ENCODE measurements around the gene XK. TPM values are rescaled to one million over a fixed set of nuclear protein-coding genes. Genes with fewer than 3 reads are reported as not detected.

The XK gene
- polyA plus RNA-seq, 3 donors = 0.05 TPM; not detected in 2

DNA sequence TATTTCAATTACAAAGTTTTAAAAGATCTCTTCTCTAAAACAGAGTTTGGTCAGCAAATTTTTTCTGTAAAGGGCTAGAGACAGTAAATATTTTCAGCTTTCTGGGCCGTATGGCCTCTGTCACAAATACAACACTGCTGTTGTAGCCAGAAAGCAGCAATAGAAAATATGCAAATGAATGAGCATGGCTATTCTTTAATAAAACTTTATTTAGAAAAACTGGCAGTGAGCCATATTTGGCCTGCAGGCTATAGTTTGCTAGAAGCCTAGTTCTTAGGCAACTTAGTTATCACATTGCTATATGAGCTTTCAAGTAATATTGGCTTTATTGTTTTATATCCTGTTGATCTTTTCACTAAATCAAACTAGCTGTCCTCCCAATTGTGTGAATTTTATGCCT, 26.5 kb upstream of the XK start:
- Mint-ChIP-seq H3K9me3 (peaks cover 0 to 4% (median 0%) of the 10 kb centered on the region in 7 donors), H3K36me3 (no peaks in the 10 kb centered on the region), H3K4me3 (no peak overlapping the region), H3K4me1 (peaks cover 3% of the 10 kb centered on the region), H3K27me3 (ENCODE audit: low read depth in 3 of 3) (peaks cover 0 to 2% (median 0%) of the 10 kb centered on the region in 3 donors), H3K27ac (no peak overlapping the region)
- no peak overlapping the region for H2AFZ ChIP-seq (ENCODE audit: insufficient read depth, low read depth, low read length, poor library complexity, severe bottlenecking)
- H3K27ac ChIP-seq (ENCODE audit: low read depth in 1 of 2, low read length in 2 of 2) = no peak overlapping the region
- no peaks in the 10 kb centered on the region for H3K9me3 ChIP-seq (replicated peaks in 1 of 2; ENCODE audit: control insufficient read depth in 1 of 2, insufficient read depth in 1 of 2, low read length in 2 of 2)
- intact Hi-C loops (cut with micrococcal nuclease) = no loop called here
- H3K9ac ChIP-seq (ENCODE audit: insufficient read depth, low read length, poor library complexity, severe bottlenecking) = no peak overlapping the region
- H3K36me3 ChIP-seq (replicated peaks in 1 of 2; ENCODE audit: control insufficient read depth in 1 of 2, insufficient read depth in 2 of 2, low read length in 2 of 2) = no peaks in the 10 kb centered on the region
- H3K4me3 ChIP-seq (replicated peaks in 1 of 3; ENCODE audit: low read depth in 2 of 3, low read length in 3 of 3) = no peak overlapping the region
- no peak overlapping the region for H3K4me2 ChIP-seq (replicated peaks; ENCODE audit: extremely low read depth, low read length, poor library complexity, severe bottlenecking)
- no peaks in the 10 kb centered on the region for H4K20me1 ChIP-seq (ENCODE audit: insufficient read depth, low read length)
- TF ChIP-seq, protein P1, sequence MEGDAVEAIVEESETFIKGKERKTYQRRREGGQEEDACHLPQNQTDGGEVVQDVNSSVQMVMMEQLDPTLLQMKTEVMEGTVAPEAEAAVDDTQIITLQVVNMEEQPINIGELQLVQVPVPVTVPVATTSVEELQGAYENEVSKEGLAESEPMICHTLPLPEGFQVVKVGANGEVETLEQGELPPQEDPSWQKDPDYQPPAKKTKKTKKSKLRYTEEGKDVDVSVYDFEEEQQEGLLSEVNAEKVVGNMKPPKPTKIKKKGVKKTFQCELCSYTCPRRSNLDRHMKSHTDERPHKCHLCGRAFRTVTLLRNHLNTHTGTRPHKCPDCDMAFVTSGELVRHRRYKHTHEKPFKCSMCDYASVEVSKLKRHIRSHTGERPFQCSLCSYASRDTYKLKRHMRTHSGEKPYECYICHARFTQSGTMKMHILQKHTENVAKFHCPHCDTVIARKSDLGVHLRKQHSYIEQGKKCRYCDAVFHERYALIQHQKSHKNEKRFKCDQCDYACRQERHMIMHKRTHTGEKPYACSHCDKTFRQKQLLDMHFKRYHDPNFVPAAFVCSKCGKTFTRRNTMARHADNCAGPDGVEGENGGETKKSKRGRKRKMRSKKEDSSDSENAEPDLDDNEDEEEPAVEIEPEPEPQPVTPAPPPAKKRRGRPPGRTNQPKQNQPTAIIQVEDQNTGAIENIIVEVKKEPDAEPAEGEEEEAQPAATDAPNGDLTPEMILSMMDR (IDR thresholded peaks at IDR 0.05) = no peak
- H3K79me2 ChIP-seq (ENCODE audit: insufficient read depth, low read length) = no peaks in the 10 kb centered on the region
- no peaks in the 10 kb centered on the region for H3K4me1 ChIP-seq (ENCODE audit: control insufficient read depth in 1 of 2, insufficient read depth in 2 of 2, low read length in 2 of 2)
- no CpG with 5 or more reads among the region's 1 CpG for WGBS (ENCODE audit: insufficient coverage)
- DNase-seq = no peak
- no peaks in the 10 kb centered on the region for H3K27me3 ChIP-seq (ENCODE audit: control insufficient read depth in 2 of 2, insufficient read depth in 2 of 2, low read length in 2 of 2)

DNA sequence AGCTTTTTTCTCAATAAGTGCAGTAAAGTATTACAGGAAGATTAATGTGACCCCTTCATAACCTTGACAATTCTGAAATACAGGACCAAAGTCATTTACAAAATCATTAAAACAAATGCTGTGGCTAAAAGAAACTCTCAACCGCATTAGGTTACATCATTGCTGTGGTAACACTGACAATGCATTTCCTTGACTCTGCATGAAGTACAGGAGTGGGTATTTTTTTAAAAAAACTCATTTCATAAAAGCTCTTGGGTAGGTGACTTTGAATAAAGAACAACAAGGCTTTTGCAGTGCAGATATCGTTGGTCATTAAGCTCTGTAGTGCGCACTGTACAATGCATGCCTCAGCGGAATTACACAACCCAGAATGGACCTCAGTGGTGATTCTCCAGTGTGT, 23.4 kb upstream of the XK start:
- no CpG with 5 or more reads among the region's 4 CpGs for WGBS (ENCODE audit: insufficient coverage)
- TF ChIP-seq, protein P1 (IDR thresholded peaks at IDR 0.05) = no peak
- Histone ChIP-seq H3K9ac (ENCODE audit: insufficient read depth, low read length, poor library complexity, severe bottlenecking) (no peak overlapping the region), H3K9me3 (replicated peaks in 1 of 2; ENCODE audit: control insufficient read depth in 1 of 2, insufficient read depth in 1 of 2, low read length in 2 of 2) (no peaks in the 10 kb centered on the region), H3K4me1 (ENCODE audit: control insufficient read depth in 1 of 2, insufficient read depth in 2 of 2, low read length in 2 of 2) (no peaks in the 10 kb centered on the region), H2AFZ (ENCODE audit: insufficient read depth, low read depth, low read length, poor library complexity, severe bottlenecking) (no peak overlapping the region), H3K79me2 (ENCODE audit: insufficient read depth, low read length) (no peaks in the 10 kb centered on the region), H4K20me1 (ENCODE audit: insufficient read depth, low read length) (no peaks in the 10 kb centered on the region), H3K36me3 (replicated peaks in 1 of 2; ENCODE audit: control insufficient read depth in 1 of 2, insufficient read depth in 2 of 2, low read length in 2 of 2) (no peaks in the 10 kb centered on the region), H3K4me2 (replicated peaks; ENCODE audit: extremely low read depth, low read length, poor library complexity, severe bottlenecking) (no peak overlapping the region), H3K27me3 (ENCODE audit: control insufficient read depth in 2 of 2, insufficient read depth in 2 of 2, low read length in 2 of 2) (no peaks in the 10 kb centered on the region), H3K4me3 (replicated peaks in 1 of 3; ENCODE audit: low read depth in 2 of 3, low read length in 3 of 3) (no peak overlapping the region), H3K27ac (ENCODE audit: low read depth in 1 of 2, low read length in 2 of 2) (no peak overlapping the region)
- Mint-ChIP-seq H3K27me3 (ENCODE audit: low read depth in 3 of 3) (peaks cover 0 to 3% (median 0%) of the 10 kb centered on the region in 3 donors), H3K4me1 (peaks cover 3% of the 10 kb centered on the region), H3K4me3 (no peak overlapping the region), H3K36me3 (no peaks in the 10 kb centered on the region), H3K27ac (no peak overlapping the region), H3K9me3 (peaks cover 0 to 4% (median 0%) of the 10 kb centered on the region in 7 donors)
- intact Hi-C loops (cut with micrococcal nuclease) = no loop called here
- DNase-seq = no peak
